ENCODE measurements around the gene NDUFB5.
"Not testable (repeated sequence)": the region's sequence is repeated elsewhere in the genome, so short reads cannot be mapped to it uniquely, and the experiment has no call there.

Gene NDUFB5

DNA sequence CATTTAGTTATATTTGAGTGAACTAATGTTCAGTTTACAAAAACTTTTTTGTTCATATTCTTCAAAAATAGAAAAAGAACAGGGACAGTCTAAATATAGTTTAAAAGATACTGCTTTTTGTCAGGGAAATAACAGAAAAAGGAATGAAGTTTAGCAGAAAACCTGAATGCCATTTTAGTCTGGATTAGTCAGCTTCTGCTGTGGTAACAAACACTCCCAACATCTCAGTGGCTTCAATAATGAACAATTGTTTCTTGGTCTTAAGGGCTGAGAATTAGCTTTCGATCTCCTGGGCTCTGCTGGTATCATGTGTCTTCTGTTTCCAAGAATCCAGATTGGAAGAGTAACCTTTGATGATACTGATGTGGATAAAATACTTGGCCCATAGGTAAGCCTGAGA, 35.9 kb downstream of the NDUFB5 start:
- no peak for DNase-seq

DNA sequence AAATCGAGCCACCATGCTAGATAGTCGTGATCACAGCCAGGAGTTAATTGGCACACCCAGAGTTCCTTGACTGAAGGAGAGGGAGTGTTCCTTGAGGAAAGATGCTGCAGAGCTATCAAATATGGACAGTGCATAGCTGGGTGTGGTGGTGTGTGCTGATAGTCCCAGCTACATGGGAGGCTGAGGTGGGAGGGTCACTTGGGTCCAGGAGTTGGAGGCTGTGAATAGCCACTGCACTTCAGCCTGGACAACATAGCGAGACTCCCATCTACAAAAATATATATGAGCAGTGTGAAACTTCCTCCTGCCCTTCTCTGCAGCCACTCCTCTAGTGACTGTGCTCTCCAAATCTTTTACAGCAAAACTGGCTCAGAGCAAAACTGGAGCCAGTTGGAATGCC, 38.3 kb downstream of the NDUFB5 start:
- no peak for DNase-seq

DNA sequence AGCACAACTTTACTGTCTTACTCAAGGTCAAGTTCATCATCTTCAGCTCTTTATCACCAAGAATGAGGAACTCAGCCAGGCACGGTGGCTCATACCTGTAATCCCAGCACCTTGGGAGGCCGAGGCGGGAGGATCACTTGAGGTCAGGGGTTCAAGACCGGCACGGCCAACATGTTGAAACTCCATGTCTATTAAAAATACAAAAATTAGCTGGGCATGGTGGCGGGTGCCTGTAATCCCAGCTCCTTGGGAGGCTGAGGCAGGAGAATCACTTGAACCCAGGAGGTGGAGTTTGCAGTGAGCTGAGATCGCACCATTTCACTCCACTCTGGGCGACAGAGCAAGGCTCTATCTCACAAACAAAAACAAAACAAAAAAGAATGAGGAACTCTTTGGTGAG, 39.2 kb downstream of the NDUFB5 start:
- DNase-seq, result not testable (repeated sequence)

DNA sequence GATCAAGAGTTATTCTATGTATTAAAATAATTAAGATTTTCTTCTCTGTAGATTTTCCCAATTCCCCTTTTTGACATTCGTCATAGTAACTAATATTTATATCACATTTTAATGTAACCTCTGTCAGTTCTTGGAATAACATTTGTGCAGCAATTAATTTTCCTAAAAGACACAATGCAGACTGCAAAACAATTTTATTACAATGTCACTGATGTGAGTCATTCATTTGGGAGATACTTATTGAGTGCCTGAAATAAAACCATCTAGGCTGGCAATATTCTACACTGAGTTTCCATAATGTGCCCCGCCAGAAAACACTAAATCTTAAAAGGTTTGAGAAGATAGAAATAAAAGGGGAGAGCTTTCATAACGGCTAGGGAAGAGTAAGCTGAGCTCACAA, 41.6 kb downstream of the NDUFB5 start:
- DNase-seq, result no peak

DNA sequence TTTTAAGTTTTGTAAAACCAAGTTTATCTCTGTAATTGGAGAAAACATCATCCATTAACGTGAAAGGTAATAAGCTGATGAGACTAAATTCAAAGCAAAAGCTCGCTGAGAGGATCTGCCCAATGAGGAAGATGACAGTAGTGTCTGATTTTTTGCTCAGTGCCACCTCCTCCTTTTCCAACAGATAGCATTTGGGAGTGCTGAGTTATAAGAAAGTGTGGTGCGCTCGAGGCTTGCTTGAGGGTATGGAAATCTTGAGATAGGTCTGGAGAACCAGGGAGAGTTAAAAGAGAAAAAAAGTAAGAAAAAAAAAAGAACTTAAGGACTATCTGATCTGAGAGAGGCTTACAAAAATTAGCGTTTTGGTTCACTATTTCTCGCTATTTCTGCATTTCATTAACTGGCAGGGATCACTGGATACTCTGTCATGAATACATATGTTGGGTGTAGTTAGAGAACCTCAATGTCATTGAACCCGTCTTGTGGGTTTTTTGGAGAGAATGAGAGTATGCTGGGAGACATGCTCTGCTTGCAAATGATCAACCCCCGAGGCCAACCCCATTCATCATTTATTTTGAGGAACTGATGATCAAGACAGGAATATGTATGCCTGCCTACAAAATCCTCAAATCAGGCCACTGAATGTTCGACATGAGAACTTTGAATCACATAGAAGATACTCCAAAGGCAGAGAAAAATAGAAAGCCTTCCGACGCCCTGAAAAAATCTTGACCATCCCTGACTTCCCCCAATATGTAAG, 47.3 kb downstream of the NDUFB5 start:
- DNase-seq, result no peak

DNA sequence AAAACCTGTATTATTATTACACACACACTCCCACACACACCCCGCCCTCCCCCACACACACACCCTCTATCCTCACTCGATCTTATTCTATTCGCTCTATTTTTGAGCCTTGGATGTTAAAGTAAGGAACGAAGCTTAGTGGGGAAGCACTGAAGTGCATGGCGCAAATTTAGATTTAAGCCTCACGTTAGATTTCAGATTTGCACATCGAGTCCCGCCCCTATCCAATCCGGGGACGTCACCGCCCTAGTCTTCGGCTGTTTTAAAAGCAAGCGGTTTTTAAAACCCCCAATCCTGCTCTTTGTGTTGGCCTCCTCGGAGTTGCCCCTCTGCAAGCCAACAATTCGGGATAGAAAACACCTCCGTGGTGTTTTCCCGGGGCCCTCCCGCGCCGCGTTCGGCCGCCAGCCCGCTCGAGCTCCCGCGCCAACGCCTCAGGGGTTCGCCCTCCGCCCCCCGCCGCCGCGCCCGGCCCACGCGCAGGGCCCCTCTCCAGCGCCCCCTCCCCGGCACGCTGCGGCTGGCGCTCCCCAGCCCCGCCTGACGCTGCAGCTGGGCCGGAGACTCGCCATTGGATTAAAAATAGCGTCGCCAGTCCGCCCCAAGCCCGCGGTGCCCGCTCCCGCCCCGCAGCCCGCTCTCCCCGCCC, 48.0 kb downstream of the NDUFB5 start, which contains the start of gene USP13:
TSS of gene USP13 (plus strand) at position 594 of the 649 bp plus-strand sequence. CDS start 186 bp downstream, outside the sequence.
- peak; percentile 69 for DNase-seq

DNA sequence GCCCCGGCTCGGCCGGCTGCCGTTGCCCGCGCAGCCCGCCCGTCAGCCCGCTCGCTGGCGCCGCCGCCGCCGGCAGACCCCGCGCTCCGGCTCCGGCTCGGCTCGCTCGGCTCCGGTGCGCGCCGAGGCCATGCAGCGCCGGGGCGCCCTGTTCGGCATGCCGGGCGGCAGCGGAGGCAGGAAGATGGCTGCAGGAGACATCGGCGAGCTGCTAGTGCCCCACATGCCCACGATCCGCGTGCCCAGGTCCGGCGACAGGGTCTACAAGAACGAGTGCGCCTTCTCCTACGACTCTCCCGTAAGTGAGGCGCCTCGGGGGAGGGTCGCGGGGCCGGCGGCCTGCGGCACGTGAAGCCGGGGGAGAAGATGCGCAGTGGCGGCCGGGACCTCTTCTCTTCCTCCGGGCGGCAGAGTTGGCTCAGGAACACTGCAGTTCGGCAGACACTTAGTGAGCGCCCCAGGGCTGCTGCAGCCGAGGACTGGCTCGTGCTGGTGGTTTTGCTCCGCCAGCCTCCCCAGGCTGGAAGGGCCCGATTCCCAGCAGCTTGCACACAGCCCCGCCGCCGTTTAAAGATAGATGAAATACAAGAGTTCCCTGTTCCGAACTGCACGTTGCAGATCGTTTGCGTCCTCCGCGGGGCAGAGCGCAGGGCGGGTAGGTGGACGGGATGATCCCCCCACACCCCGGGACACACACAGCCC, 48.7 kb downstream of the NDUFB5 start:
- peak; percentile 58 for DNase-seq

DNA sequence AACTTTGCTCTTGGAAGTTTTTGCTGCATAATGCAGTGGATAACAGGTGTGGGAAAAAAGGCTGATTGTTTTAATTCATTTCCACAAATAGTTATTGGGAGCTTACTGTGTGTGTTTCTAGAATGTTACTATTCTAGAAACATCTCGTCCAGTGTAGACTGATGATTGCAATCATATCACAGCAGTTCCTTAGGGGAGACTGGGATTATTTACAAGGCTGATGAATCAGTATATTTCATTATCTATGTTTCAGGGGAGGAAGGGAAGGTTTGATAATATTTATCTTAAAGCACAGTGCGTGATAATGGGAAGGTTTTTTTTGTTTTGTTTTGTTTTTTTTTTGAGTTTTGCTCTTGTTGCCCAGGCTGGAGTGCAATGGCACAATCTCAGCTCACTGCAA, 50.6 kb downstream of the NDUFB5 start:
- DNase-seq, result no peak

DNA sequence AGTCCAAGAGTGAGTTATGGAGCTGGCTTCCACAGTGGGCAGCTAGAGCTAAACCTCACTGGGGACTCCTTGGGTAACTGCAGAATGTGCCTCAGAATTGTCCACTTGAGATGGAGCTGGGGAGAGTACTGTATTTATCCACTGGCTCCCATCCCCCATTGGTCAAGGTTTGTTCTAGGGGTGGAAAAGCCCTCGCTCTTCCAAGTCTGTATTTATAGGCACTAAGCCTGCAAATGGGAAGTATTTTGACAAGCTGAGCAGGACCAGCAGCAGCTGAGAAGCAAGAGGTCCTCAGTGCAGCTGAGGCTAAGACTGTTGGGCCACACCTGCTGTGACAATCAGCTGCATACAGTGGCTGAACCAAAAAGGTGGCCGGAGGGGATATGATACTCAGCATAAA, 54.0 kb downstream of the NDUFB5 start:
- no peak for DNase-seq

DNA sequence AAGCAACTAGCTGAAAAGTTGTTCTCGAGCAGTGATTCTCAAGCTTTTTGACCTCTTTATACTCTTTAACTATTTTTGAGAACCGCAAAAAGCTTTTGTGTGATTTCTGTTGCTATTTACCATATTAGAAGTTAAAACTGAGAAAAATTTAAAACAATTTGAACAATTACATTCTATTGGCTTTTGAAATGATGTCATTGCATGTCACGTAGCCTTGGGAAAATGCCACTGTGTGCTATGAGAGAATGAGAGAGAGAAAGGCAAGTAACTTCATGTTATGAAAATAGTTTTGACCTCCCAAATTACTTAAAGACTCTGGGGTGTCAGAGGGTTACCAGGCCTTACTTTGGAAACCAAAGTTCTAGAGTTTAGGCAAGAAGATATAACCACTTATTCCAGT, 56.3 kb downstream of the NDUFB5 start:
- DNase-seq, result no peak

DNA sequence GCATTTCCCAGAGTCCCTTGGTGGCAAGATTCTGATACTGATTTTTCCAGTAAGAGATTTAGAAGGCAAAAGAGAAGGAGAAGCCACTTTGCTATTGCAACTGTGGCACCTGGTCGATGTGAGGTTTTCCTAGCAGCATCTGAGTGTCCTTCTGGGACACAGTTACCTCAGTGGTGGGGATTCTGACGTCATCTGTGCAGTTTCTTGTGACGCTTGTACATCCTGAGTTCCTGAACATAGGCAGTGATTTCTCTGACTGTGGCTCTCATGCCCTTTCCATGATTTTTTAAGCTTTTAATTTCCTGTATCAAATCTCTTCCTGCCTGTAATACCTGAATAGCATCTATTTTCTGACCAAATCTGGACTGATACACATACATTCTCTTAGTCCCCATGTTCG, 57.2 kb downstream of the NDUFB5 start:
- DNase-seq, result no peak

DNA sequence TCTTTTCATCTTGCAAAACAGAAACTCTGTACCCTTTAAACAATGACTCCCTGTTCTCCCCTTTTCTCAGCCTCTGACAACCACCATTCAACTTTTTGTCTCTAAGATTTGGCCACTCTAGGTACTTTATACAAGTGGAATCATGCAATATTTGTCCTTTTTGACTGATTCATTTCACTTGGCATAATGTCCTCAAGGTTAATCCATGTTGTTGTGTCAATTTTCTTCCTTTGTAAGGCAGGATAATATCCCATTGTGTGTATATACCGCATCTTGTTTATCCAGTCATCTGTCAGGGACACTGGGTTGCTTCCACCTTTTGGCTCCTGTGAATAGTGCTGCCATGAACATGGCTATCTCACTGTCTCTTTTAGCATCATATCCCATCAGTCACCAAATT, 58.5 kb downstream of the NDUFB5 start:
- no peak for DNase-seq

DNA sequence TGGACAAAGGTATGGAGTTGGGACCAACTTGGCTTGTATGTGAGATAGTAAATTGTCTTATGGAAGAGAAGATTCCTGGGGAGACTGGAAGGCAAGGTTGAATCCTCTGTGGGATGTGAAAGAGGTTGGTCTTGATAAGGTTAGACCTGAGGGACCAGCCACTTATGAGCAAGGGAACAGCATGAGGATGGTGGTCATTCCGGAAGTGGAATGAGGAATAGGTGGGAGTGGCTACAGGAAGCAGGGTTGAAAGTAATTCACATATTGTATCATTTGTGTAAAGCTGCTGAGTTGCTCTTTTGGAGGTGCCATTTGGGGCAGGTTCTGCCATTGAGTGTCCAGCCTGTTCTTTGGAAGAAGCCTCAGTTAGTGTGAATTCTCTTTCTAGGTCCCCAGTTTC, 61.4 kb downstream of the NDUFB5 start:
- DNase-seq, result no peak

DNA sequence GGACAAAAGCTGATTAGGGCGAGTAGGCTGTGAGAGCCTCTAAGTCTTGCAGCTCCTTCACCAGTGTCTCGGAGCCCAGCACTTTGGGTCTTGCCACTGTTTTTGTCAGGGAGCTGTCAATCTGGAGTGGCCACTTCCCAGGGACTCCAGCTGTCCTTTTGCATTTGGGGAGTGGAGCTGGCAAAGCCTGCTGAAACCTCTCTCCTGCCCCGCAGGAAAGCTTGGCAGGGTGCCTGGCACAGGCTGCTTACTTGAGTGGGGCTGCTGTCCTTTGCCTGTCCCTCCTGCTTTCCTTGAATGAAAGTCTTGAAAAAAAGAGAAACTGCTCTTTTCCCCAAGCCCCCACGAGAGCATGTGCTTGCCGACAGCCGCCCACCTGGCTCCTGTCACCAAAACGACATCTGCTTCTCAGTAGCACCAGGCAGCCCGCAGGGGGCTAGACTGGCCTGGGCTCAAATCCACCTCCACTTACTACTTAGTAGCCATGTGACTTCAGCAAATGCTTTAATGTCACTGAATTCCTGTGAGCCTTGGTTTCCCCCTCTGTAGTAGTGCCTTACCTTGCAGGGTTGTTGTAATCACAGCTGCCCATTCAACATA, 61.9 kb downstream of the NDUFB5 start:
- DNase-seq, result no peak

DNA sequence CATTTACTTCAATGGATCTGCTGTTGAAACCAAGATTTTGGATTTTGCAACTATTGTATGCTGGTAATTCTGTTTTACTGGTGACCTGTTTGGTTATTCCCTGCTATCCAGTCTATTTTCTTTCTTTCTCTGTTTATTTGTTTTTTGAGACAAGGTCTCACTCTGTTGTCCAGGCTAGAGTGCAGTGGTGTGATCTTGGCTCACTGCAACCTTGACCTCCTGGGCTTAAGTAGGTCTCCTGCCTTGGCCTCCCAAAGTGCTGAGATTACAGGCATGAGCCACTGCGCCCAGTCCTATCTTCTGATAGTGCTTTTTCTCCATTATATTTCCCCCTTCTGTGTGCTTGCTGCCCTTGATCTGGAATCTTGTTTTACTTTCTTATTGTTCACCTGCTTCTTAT, 63.8 kb downstream of the NDUFB5 start:
- no peak for DNase-seq

DNA sequence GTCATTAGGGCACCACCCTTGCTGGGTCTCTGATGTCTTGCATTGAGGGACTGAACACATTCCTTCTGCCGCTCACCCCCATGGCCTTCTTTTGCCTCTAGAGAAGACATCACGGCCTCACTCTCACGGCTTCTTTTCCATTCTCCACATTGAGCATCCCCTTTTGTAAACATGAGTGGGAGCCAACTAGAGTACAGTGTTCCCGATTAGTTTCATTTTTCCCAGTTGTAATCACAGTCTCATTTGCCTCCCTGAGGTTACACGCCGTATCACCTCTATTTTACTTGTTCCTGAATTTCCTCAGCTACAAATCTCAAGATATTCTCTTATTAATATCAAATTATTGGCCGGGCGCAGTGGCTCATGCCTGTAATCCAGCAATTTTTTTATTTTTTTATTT, 65.7 kb downstream of the NDUFB5 start:
- no peak for DNase-seq

DNA sequence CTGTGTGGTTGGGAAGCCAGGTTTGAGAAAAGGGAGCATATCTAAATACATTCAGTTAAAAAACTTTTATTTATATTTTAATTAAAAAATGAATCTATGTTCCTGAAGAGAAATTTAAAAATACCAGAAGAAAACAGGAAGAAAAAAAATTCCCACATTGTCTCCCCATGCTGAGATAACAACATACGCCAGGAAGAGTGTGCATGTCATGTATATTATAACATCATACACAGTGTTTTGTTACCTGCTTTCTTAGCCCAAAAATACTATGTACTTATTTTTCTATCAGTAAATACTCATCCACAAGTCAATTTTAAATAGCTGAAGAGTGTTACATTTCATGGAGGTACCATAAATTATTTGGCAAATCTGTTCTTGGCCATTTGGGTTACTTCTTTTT, 66.7 kb downstream of the NDUFB5 start:
- DNase-seq, result no peak

DNA sequence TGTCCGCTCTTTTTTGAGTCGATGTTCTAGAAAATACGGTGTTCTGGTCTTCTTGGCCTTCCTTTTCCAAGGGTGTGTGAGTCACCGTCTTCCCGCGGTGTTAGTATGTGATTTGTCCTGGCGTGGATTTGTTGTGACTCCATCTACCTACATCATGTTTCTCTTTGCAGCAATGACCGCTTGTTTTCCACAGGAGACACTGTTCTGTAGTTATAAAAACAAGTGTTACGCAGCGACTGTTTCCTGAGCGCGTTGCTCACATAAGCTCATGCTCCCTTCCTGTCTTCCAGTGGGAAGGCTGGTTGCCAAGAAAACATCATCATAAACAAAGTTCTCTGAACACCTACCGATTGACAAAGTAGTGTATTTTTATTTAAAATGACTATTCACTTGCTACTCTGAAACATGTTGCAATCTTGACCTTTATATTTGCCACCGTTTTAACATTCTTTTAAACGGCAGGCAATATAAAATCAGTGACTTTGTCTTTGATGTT, 67.2 kb downstream of the NDUFB5 start:
- DNase-seq, result no peak

DNA sequence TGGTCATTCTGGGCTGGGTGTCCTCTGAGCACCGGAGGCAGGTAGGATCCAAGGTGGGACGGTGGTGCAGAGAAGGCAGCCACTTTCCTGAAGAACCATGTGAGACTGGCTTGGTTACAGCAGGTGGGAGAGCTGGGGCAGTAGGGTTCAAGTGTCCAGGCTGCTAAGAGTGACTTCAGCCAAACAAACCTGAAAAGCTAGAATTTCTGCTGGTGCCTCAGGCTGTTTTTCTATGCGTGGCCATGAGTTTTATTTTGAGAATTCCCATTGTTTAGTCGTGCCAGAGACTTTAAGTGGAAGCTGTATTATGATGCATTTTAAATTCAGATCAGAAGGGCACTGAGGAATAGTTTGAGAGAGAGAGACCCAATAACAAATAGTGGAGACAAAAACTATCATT, 68.3 kb downstream of the NDUFB5 start:
- DNase-seq, result no peak

DNA sequence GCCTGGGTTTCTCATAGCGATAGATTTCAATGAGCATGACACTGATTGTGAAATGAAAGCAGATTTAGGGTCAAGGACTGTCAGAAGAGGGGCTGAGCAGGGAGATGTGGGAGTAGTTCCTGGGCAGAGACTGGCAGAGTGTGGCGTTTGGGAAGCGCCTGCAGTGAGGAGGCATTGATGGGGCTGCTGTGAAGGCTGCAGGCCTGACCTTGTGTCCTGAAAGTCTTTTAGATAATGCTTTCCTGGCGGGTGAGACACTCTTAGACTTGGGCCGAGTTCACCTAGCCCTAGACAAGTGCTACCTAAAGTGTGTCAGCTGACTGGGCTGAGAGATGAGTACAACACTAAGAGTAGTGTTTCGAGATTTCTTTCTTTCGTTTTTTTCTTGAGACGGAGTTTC, 68.9 kb downstream of the NDUFB5 start:
- DNase-seq, result no peak

DNA sequence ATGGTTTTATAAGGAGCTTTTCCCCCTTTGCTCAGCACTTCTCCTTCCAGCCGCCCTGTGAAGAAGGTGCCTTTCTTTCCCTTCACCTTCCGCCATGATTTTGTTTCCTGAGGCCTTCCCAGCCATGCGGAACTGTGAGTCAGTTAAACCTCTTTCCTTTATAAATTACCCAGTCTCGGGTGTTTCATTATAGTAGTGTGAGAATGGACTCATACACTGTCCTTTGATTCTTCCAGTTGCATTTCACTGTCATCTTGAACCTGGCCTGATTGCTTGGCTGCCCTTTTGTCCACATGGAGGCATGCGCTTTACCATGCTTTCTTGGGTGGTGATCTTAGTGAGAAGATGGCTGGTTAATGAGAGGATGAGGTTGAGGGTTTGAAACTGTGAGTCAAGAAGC, 71.5 kb downstream of the NDUFB5 start:
- DNase-seq, result no peak

Data from CD4-positive, alpha-beta T cell treated with Interleukin-21 for 1 hour (primary cell).